Testis (tissue), 3 donors: ENCODE measurements around the gene MYO1F. TPM values are rescaled to one million over a fixed set of nuclear protein-coding genes. Genes with fewer than 3 reads are reported as not detected.
"Not testable (repeated sequence)": the region's sequence is repeated elsewhere in the genome, so short reads cannot be mapped to it uniquely, and the experiment has no call there.

Source experiments
- DNase-seq: peaks from one replicate; pipeline ENCODE4 v3.0.0-alpha.2; 2019
- H3K27ac ChIP-seq, 2 donors: fragments of 200-600 bp; sonication (generic); one replicate each; pipeline ENCODE4 v1.5.1; 2019
- H3K27me3 ChIP-seq: fragments of 200-600 bp; sonication (generic); one replicate; pipeline ENCODE4 v1.5.1; 2019
- H3K36me3 ChIP-seq: fragments of 200-600 bp; sonication (generic); one replicate; pipeline ENCODE4 v1.5.1; 2017; ENCODE audit warnings: low read depth; ENCODE audit errors: missing control alignments
- H3K4me1 ChIP-seq: fragments of 200-600 bp; sonication (generic); one replicate; pipeline ENCODE4 v1.5.1; 2019
- H3K4me3 ChIP-seq, 2 donors: fragments of 200-600 bp; sonication (generic); one replicate each; pipeline ENCODE4 v1.5.1; 2017 to 2019
- H3K9me3 ChIP-seq: fragments of 200-600 bp; sonication (generic); one replicate; pipeline ENCODE4 v1.5.1; 2017
- CTCF ChIP-seq, 3 experiments: fragments of 450-650 bp in 2 of 3; fragments of 200-600 bp in 1 of 3; sonication (generic) in 1 of 3; IDR thresholded peaks; one replicate each; pipeline ENCODE4 v1.5.1; 2016 to 2019; ENCODE audit warnings: antibody characterized with exemption in 3 of 3, mild to moderate bottlenecking in 2 of 3, moderate library complexity in 1 of 3
- POLR2A ChIP-seq: fragments of 450-650 bp; IDR thresholded peaks from one replicate; pipeline ENCODE4 v1.6.1; 2017; ENCODE audit warnings: antibody characterized with exemption, mild to moderate bottlenecking, moderate library complexity
- whole genome bisulfite sequencing, 2 donors: methylation state at CpG; one replicate each; pipeline ENCODE4 v1.1.5; 2018; 5-methylcytosine and 5-hydroxymethylcytosine counted together
- intact Hi-C: fragments of 100-400 bp; cut with DNase I; formaldehyde crosslinking; loops from one replicate; pipeline ENCODE4 v1.15.1; 2023; ENCODE audit warnings: low total_unique reads
- polyA plus RNA-seq: library from polyadenylated mRNA; stranded (reverse); fragments of 350-450 nt; fragmentation: Illumina TruSeq; extraction: RNeasy Lipid Tissue Mini Kit (QIAGEN cat#74804); gene quantifications from one replicate; pipeline ENCODE4 v1.2.3, GENCODE V29; 2014; ENCODE audit warnings: low read depth, low replicate concordance; ENCODE audit not compliant: insufficient read depth
- total RNA-seq, 2 donors: library from RNA; depleted of rRNA; stranded (reverse); fragments of >200 nt; gene quantifications; one replicate each; pipeline ENCODE4 v1.2.3, GENCODE V29; 2016

MYO1F gene
- total and polyA plus RNA-seq, 3 donors from 2014 or later: 4.7 to 6.7 (median 5.9) TPM

- Histone ChIP-seq H3K27ac (no peak overlapping the region), H3K4me3 (no peak overlapping the region), H3K27me3 (no peaks in the 10 kb centered on the region), H3K9me3 (no peaks in the 10 kb centered on the region), H3K4me1 (peaks cover 8% of the 10 kb centered on the region), H3K36me3 (no peaks in the 10 kb centered on the region)
- no peak for DNase-seq
- TF ChIP-seq POLR2A (no peak), CTCF (IDR thresholded peaks at IDR 0.05) (no peak)
- intact Hi-C loops: no loop called here
- WGBS, 2 donors: 63 to 73% methylated on average over 11 of the region's 11 CpGs
Observed at GRCh38 chr19:8515317-8515716, 61.9 kb downstream of the MYO1F start.

- Histone ChIP-seq H3K27ac (peak overlapping the region; percentile 94 to 99), H3K4me3 (peak overlapping the region; percentile 77 to 92)
- DNase-seq, intact Hi-C loops, H3K27me3 ChIP-seq, H3K36me3 ChIP-seq, H3K9me3 ChIP-seq, H3K4me1 ChIP-seq: not testable (repeated sequence)
- 44 to 59% methylated on average over 14 to 21 of the region's 21 CpGs for WGBS, 2 donors
Observed at GRCh38 chr19:8514505-8515009, 62.7 kb downstream of the MYO1F start.

GRCh38 chr19:8513687-8514504 lies 63.3 kb downstream of the MYO1F start, which contains the start of gene ZNF414:
TSS of gene ZNF414 (minus strand) at chr19:8514167. CDS start at chr19:8514046, 121 bp downstream.
- H3K27ac ChIP-seq: peak within 1 kb of the TSS; percentile 94 to 99
- H3K4me3 ChIP-seq: peak within 1 kb of the TSS; percentile 77 to 92
- H3K27me3 ChIP-seq: no peaks in the 10 kb centered on the region
- WGBS, 2 donors: 1% methylated on average over 14 to 55 of the region's 70 CpGs
- H3K36me3 ChIP-seq: no peaks in the 10 kb centered on the region
- intact Hi-C loops: no loop called here
- H3K9me3 ChIP-seq: no peaks in the 10 kb centered on the region
- DNase-seq: peak; percentile 97
- TF ChIP-seq POLR2A (no peak), CTCF (IDR thresholded peaks at IDR 0.05) (peak in 2 of 3 experiments; percentile 3 to 18)
- H3K4me1 ChIP-seq: peaks cover 8% of the 10 kb centered on the region

GRCh38 chr19:8513036-8513686 lies 64.1 kb downstream of the MYO1F start:
- no peak for DNase-seq
- Histone ChIP-seq H3K4me3 (peak overlapping the region; percentile 77 to 92), H3K36me3 (no peaks in the 10 kb centered on the region), H3K4me1 (peaks cover 8% of the 10 kb centered on the region), H3K9me3 (no peaks in the 10 kb centered on the region), H3K27ac (peak overlapping the region; percentile 94 to 99), H3K27me3 (no peaks in the 10 kb centered on the region)
- WGBS, 2 donors: 30 to 38% methylated on average over 15 to 18 of the region's 19 CpGs
- TF ChIP-seq POLR2A: no peak
- peak in 1 of 3 experiments; percentile 1 for TF ChIP-seq CTCF (IDR thresholded peaks at IDR 0.05)
- intact Hi-C loops: no loop called here
